Endothelial cell of umbilical vein (primary cell): Measurements from ENCODE around the gene RFNG. TPM values are rescaled to one million over a fixed set of nuclear protein-coding genes. Genes with fewer than 3 reads are reported as not detected.

Source experiments
- BruUV-seq: library from RNA; stranded (reverse); fragments of 400-500 nt; replicated peaks from 2 replicates; lab custom pipeline; 2021; lab: Mats Ljungman, UMichigan
- CTCF ChIA-PET: fragments of 300-600, 350-600 bp; sonication (Branson Sonifier 250); formaldehyde crosslinking; loops from one replicate; lab custom pipeline; 2021; ENCODE audit warnings: antibody characterized with exemption, inconsistent platforms; lab: Charles Lee
- POLR2A ChIA-PET: fragments of 300-600, 350-600 bp; sonication (Branson Sonifier 250); formaldehyde crosslinking; loops from one replicate; lab custom pipeline; 2021; ENCODE audit warnings: antibody characterized with exemption, inconsistent platforms; lab: Charles Lee
- DNase-seq: peaks from one replicate; pipeline ENCODE4 v3.0.0-alpha.2; 2011; ENCODE audit warnings: low read depth, low spot score
- FAIRE-seq: peaks from 2 replicates; lab custom pipeline; 2011; peaks lifted over from hg19 to GRCh38; lab: Jason Lieb, UNC
- H2AFZ ChIP-seq: 2 replicates; pipeline ENCODE4 v1.6.0; 2012; ENCODE audit warnings: low read depth, low read length, control low read depth, inconsistent platforms
- H3K27ac ChIP-seq: 2 replicates; pipeline ENCODE4 v1.5.1; 2011; ENCODE audit warnings: low read depth, mild to moderate bottlenecking, control low read depth, low read length, moderate library complexity; ENCODE audit not compliant: insufficient read depth
- H3K27me3 ChIP-seq, 2 experiments: 2 replicates each; pipeline versions ENCODE4 v1.6.0 to v1.6.1; 2011; ENCODE audit warnings: low read length in 2 of 2, mixed read lengths in 1 of 2; ENCODE audit not compliant: control insufficient read depth in 2 of 2, insufficient read depth in 2 of 2
- H3K36me3 ChIP-seq, 2 experiments: 2 replicates in 1 of 2; 3 replicates in 1 of 2; pipeline ENCODE4 v1.5.1; 2011; ENCODE audit warnings: low read length in 2 of 2, mild to moderate bottlenecking in 1 of 2, moderate library complexity in 1 of 2; ENCODE audit not compliant: control insufficient read depth in 2 of 2, insufficient read depth in 2 of 2; ENCODE audit errors: extremely low read depth in 1 of 2
- H3K4me1 ChIP-seq: 3 replicates; pipeline ENCODE4 v1.5.1; 2011; ENCODE audit warnings: mild to moderate bottlenecking, low read length; ENCODE audit not compliant: control insufficient read depth, insufficient read depth; ENCODE audit errors: extremely low read depth
- H3K4me2 ChIP-seq: 2 replicates; pipeline ENCODE4 v1.6.1; 2011; ENCODE audit warnings: low read length, control low read depth, mixed read lengths; ENCODE audit not compliant: insufficient read depth
- H3K4me3 ChIP-seq, 3 experiments: fragments of 200-600 bp in 1 of 3; sonication (generic), shearing (Covaris generic) in 1 of 3; replicated peaks in 1 of 3; 2 replicates each; pipeline ENCODE4 v1.5.1; 2011 to 2016; ENCODE audit warnings: control low read depth in 3 of 3, low read length in 3 of 3, mild to moderate bottlenecking in 2 of 3, inconsistent platforms in 1 of 3, low read depth in 1 of 3, moderate library complexity in 1 of 3; ENCODE audit not compliant: insufficient read depth in 1 of 3
- H3K79me2 ChIP-seq: 2 replicates; pipeline ENCODE4 v1.6.0; 2012; ENCODE audit warnings: low read length, inconsistent platforms; ENCODE audit not compliant: control insufficient read depth, insufficient read depth
- H3K9ac ChIP-seq: replicated peaks from 2 replicates; pipeline ENCODE3; 2011; ENCODE audit warnings: low read length, control low read depth; ENCODE audit not compliant: insufficient read depth; ENCODE audit errors: extremely low read depth
- H3K9me1 ChIP-seq: replicated peaks from 3 replicates; pipeline ENCODE4 v1.6.0; 2011; ENCODE audit warnings: mild to moderate bottlenecking, low read length; ENCODE audit not compliant: control insufficient read depth, insufficient read depth; ENCODE audit errors: extremely low read depth
- H3K9me3 ChIP-seq: replicated peaks from 2 replicates; pipeline ENCODE4 v1.5.1; 2012; ENCODE audit warnings: low read length, inconsistent platforms; ENCODE audit not compliant: control insufficient read depth, insufficient read depth
- H4K20me1 ChIP-seq: replicated peaks from 2 replicates; pipeline ENCODE3; 2011; ENCODE audit warnings: mild to moderate bottlenecking, low read length; ENCODE audit not compliant: control insufficient read depth, insufficient read depth; ENCODE audit errors: extremely low read depth
- CTCF ChIP-seq, 2 donors: IDR thresholded peaks; 1 replicate in 1 of 2; 2 replicates in 1 of 2; pipeline ENCODE4 v1.5.1; 2011; ENCODE audit warnings: low read length in 2 of 2, mild to moderate bottlenecking in 2 of 2, moderate library complexity in 2 of 2, control low read depth in 1 of 2, inconsistent platforms in 1 of 2, low read depth in 1 of 2; ENCODE audit not compliant: insufficient read depth in 1 of 2; ENCODE audit errors: extremely low read depth in 1 of 2
- MAX ChIP-seq: IDR thresholded peaks from 2 replicates; pipeline ENCODE4 v1.6.1; 2011; ENCODE audit not compliant: insufficient read depth, insufficient read length
- POLR2AphosphoS5 ChIP-seq: IDR thresholded peaks from 2 replicates; pipeline ENCODE4 v1.6.1; 2012; ENCODE audit warnings: low read depth, mild to moderate bottlenecking, control low read depth, low read length, moderate library complexity; ENCODE audit not compliant: insufficient read depth
- dilution Hi-C: fragments of 300-500 bp; cut with MboI; formaldehyde crosslinking; loops from one replicate; pipeline ENCODE4 v1.15.0; 2019; ENCODE audit warnings: low sequenced_read_pairs; ENCODE audit not compliant: extremely low pct_ligation_motif_present
- intact Hi-C: fragments of 100-400 bp; cut with micrococcal nuclease; formaldehyde crosslinking; loops from one replicate; pipeline ENCODE4 v1.10.0; 2022
- polyA plus RNA-seq, 4 experiments: library from polyadenylated mRNA; depleted of rRNA in 3 of 4; stranded (reverse) in 3 of 4; unstranded in 1 of 4; fragments of >200 nt; gene quantifications; 2 replicates each; pipeline versions ENCODE4 v1.2.1 to v1.2.3, GENCODE V29; 2011 to 2012; ENCODE audit warnings: missing spikeins in 1 of 4
- total RNA-seq: library from RNA; stranded (reverse); gene quantifications from 2 replicates; pipeline ENCODE4 v1.2.3, GENCODE V29; 2021

Gene RFNG
- total and polyA plus RNA-seq, 2 donors (not counting 3 experiments of a cell fraction or from before 2014, with no cell fraction given) = 33.7 to 40.0 TPM

- H4K20me1 ChIP-seq = no peaks in the 10 kb centered on the region
- peaks cover 10% of the 10 kb centered on the region for H3K4me1 ChIP-seq
- TSS peak; percentile 36 for BruUV-seq
- FAIRE-seq = peak; percentile 97
- no peaks in the 10 kb centered on the region for H3K9me1 ChIP-seq
- peak; percentile 81 for DNase-seq
- intact Hi-C loops = loop anchor here (1.0 to 10.0 kb wide), 4 partner anchors 68 to 384 kb away; partner anchors contain the start of genes FASN, HEXD and OGFOD3
- no peaks in the 10 kb centered on the region for H3K9me3 ChIP-seq
- ChIA-PET POLR2A (no interaction called here), CTCF (interaction anchor here (0.5 to 4.2 kb wide), 62 partner anchors 10 to 308 kb away, joined by 3 to 127 read pairs (median 4); partner anchors contain the start of genes CCDC57, CENPX, CSNK1D and FASN)
- no peaks in the 10 kb centered on the region for H3K27me3 ChIP-seq
- peak overlapping the region; percentile 79 for H3K4me2 ChIP-seq
- H2AFZ ChIP-seq = peak overlapping the region; percentile 92
- H3K27ac ChIP-seq = no peak overlapping the region
- peak overlapping the region; percentile 51 to 78 (median 53) for H3K4me3 ChIP-seq
- dilution Hi-C loops = no loop called here
- TF ChIP-seq POLR2AphosphoS5 (peak; percentile 41), CTCF (IDR thresholded peaks at IDR 0.05; ENCODE audit: extremely low read depth in 1 of 2, insufficient read depth in 1 of 2, low read depth in 1 of 2, low read length in 2 of 2) (peak; percentile 82 to 98), MAX (no peak)
- H3K36me3 ChIP-seq = no peaks in the 10 kb centered on the region
- peaks cover 4% of the 10 kb centered on the region for H3K79me2 ChIP-seq
- H3K9ac ChIP-seq = peak overlapping the region; percentile 41
These were observed 20.9 kb downstream of the RFNG start for GRCh38 chr17:82030470-82031302.
